Measurements from ENCODE around the gene N4BP3. TPM values are rescaled to one million over a fixed set of nuclear protein-coding genes. Genes with fewer than 3 reads are reported as not detected.
"Not testable (repeated sequence)": the region's sequence is repeated elsewhere in the genome, so short reads cannot be mapped to it uniquely, and the experiment has no call there.

The N4BP3 gene
- total RNA-seq, 1 experiment from 2014 or later: 3.2 TPM

GRCh38 chr5:178125253-178125906 lies 12.0 kb downstream of the N4BP3 start:
- Mint-ChIP-seq H3K4me1 (ENCODE audit: low read depth, unreplicated experiment) (no peaks in the 10 kb centered on the region), H3K36me3 (ENCODE audit: insufficient read depth, unreplicated experiment) (peaks cover 11% of the 10 kb centered on the region)

DNA sequence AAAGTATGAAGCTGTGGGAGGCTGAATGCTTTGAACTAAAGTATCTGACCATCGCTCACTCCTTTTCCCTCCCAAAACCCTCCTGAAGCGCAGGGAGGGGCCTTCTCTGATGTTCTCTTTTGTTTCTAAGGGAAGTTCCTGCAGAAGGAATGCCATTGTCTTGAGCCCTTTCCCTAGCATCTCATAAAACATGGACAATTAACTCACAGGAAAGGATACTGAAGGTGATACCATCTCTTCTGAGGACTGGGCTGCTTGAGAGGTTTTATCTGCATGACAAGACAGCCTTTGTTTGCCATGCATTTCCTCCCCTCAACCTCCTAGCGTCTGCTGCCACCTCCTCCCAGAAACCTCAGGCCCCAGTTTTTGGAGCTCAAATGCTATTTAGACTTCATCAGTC lies 13.2 kb downstream of the N4BP3 start:
- DNase-seq: no peak
- Mint-ChIP-seq H3K36me3 (ENCODE audit: insufficient read depth, unreplicated experiment) (peaks cover 11% of the 10 kb centered on the region), H3K9me3 (ENCODE audit: unreplicated experiment) (no peaks in the 10 kb centered on the region), H3K4me1 (ENCODE audit: low read depth, unreplicated experiment) (peaks cover 3% of the 10 kb centered on the region), H3K27me3 (ENCODE audit: insufficient read depth, unreplicated experiment) (no peaks in the 10 kb centered on the region), H3K4me3 (ENCODE audit: unreplicated experiment) (no peak overlapping the region), H3K27ac (ENCODE audit: unreplicated experiment) (no peak overlapping the region)
- no peak overlapping the region for H3K4me3 ChIP-seq (ENCODE audit: low read depth, low read length)
- intact Hi-C loops (cut with micrococcal nuclease; ENCODE audit: unreplicated experiment): no loop called here
- H3K4me1 ChIP-seq: peaks cover 12% of the 10 kb centered on the region; the same call in 1 of the 2 replicates
- ChIA-PET POLR2A (no interaction called here), CTCF (no interaction called here)
- no peaks in the 10 kb centered on the region for H3K9me3 ChIP-seq
- BruUV-seq (replicated peaks): no TSS peak
- no peak for TF ChIP-seq CTCF (IDR thresholded peaks at IDR 0.05; ENCODE audit: insufficient read depth in 1 of 2, low read depth in 1 of 2, low read length in 1 of 2, severe bottlenecking in 1 of 2, unreplicated experiment in 1 of 2)
- H3K27me3 ChIP-seq (replicated peaks; ENCODE audit: control insufficient read depth, insufficient read depth, low read length): no peaks in the 10 kb centered on the region
- H3K36me3 ChIP-seq (ENCODE audit: control insufficient read depth, insufficient read depth, low read length): no peaks in the 10 kb centered on the region

More at GRCh38 chr5:178125253-178125906, 12.0 kb downstream of the N4BP3 start:
- TF ChIP-seq CTCF (IDR thresholded peaks at IDR 0.05; ENCODE audit: insufficient read depth in 1 of 2, low read depth in 1 of 2, low read length in 1 of 2, severe bottlenecking in 1 of 2, unreplicated experiment in 1 of 2): no peak
- no peaks in the 10 kb centered on the region for H3K9me3 Mint-ChIP-seq (ENCODE audit: unreplicated experiment)
- no peak overlapping the region for H3K4me3 Mint-ChIP-seq (ENCODE audit: unreplicated experiment)
- H3K4me1 ChIP-seq: peaks cover 12% of the 10 kb centered on the region; the same call in 1 of the 2 replicates
- no peaks in the 10 kb centered on the region for H3K36me3 ChIP-seq (ENCODE audit: control insufficient read depth, insufficient read depth, low read length)
- no peaks in the 10 kb centered on the region for H3K27me3 ChIP-seq (replicated peaks; ENCODE audit: control insufficient read depth, insufficient read depth, low read length)
- no peak for DNase-seq
- POLR2A ChIA-PET: no interaction called here
- CTCF ChIA-PET: no interaction called here
- no peaks in the 10 kb centered on the region for H3K9me3 ChIP-seq
- intact Hi-C loops (cut with micrococcal nuclease; ENCODE audit: unreplicated experiment): no loop called here
- H3K27ac Mint-ChIP-seq (ENCODE audit: unreplicated experiment): no peak overlapping the region
- no TSS peak for BruUV-seq (replicated peaks)
- no peak overlapping the region for H3K4me3 ChIP-seq (ENCODE audit: low read depth, low read length)
- H3K27me3 Mint-ChIP-seq (ENCODE audit: insufficient read depth, unreplicated experiment): no peaks in the 10 kb centered on the region

GRCh38 chr5:178127300-178128009 lies 14.1 kb downstream of the N4BP3 start:
- peaks cover 18% of the 10 kb centered on the region for H3K36me3 Mint-ChIP-seq (ENCODE audit: insufficient read depth, unreplicated experiment)
- H3K27me3 Mint-ChIP-seq (ENCODE audit: insufficient read depth, unreplicated experiment); H3K36me3 ChIP-seq (ENCODE audit: control insufficient read depth, insufficient read depth, low read length); H3K4me3 ChIP-seq (ENCODE audit: low read depth, low read length); CTCF ChIA-PET; H3K27ac Mint-ChIP-seq (ENCODE audit: unreplicated experiment); H3K4me1 Mint-ChIP-seq (ENCODE audit: low read depth, unreplicated experiment); BruUV-seq (replicated peaks); POLR2A ChIA-PET; H3K9me3 Mint-ChIP-seq (ENCODE audit: unreplicated experiment); H3K4me3 Mint-ChIP-seq (ENCODE audit: unreplicated experiment); H3K27me3 ChIP-seq (replicated peaks; ENCODE audit: control insufficient read depth, insufficient read depth, low read length); intact Hi-C loops (cut with micrococcal nuclease; ENCODE audit: unreplicated experiment); DNase-seq; H3K9me3 ChIP-seq: not testable (repeated sequence)
- peaks cover 18% of the 10 kb centered on the region for H3K4me1 ChIP-seq

Measured in Caco-2 (cell line).